ENCODE data around the gene ME1.
"Not testable (repeated sequence)": the region's sequence is repeated elsewhere in the genome, so short reads cannot be mapped to it uniquely, and the experiment has no call there.

ME1 gene

GRCh38 chr6:83459663-83460062, 28.8 kb upstream of the ME1 start:
- no peak for TF ChIP-seq GATA1 (IDR thresholded peaks at IDR 0.05; ENCODE audit: low read depth, low read length)
- no peak for TF ChIP-seq POLR2A (IDR thresholded peaks at IDR 0.05; ENCODE audit: low read length)
- no peak for DNase-seq

- DNase-seq: not testable (repeated sequence)
Observed at GRCh38 chr6:83450015-83450414, 19.2 kb upstream of the ME1 start.

- DNase-seq: not testable (repeated sequence)
Observed at GRCh38 chr6:83444086-83444699, 13.3 kb upstream of the ME1 start.

- DNase-seq: no peak
Observed at GRCh38 chr6:83443516-83443915, 12.7 kb upstream of the ME1 start.

GRCh38 chr6:83442752-83443151, 11.9 kb upstream of the ME1 start:
- TF ChIP-seq POLR2A (IDR thresholded peaks at IDR 0.05; ENCODE audit: low read length): no peak
- no peak for TF ChIP-seq GATA1 (IDR thresholded peaks at IDR 0.05; ENCODE audit: low read depth, low read length)
- no peak for DNase-seq

More at GRCh38 chr6:83443516-83443915, 12.7 kb upstream of the ME1 start:
- TF ChIP-seq GATA1 (IDR thresholded peaks at IDR 0.05; ENCODE audit: low read depth, low read length) (no peak), POLR2A (IDR thresholded peaks at IDR 0.05; ENCODE audit: low read length) (no peak)

- TF ChIP-seq POLR2A (IDR thresholded peaks at IDR 0.05; ENCODE audit: low read length) (no peak), GATA1 (IDR thresholded peaks at IDR 0.05; ENCODE audit: low read depth, low read length) (no peak)
- no peak for DNase-seq
Observed at GRCh38 chr6:83439201-83439600, 8.3 kb upstream of the ME1 start.

- DNase-seq: no peak
- no peak for TF ChIP-seq POLR2A (IDR thresholded peaks at IDR 0.05; ENCODE audit: low read length)
- no peak for TF ChIP-seq GATA1 (IDR thresholded peaks at IDR 0.05; ENCODE audit: low read depth, low read length)
Observed at GRCh38 chr6:83436674-83437073, 5.8 kb upstream of the ME1 start.

- TF ChIP-seq GATA1 (IDR thresholded peaks at IDR 0.05; ENCODE audit: low read depth, low read length) (no peak), POLR2A (IDR thresholded peaks at IDR 0.05; ENCODE audit: low read length) (no peak)
- no peak for DNase-seq
Observed at GRCh38 chr6:83433177-83433576, 2.3 kb upstream of the ME1 start.

- no peak for TF ChIP-seq GATA1 (IDR thresholded peaks at IDR 0.05; ENCODE audit: low read depth, low read length)
- no peak for TF ChIP-seq POLR2A (IDR thresholded peaks at IDR 0.05; ENCODE audit: low read length)
- DNase-seq: no peak
Observed at GRCh38 chr6:83432636-83433035, 1.8 kb upstream of the ME1 start.

- TF ChIP-seq POLR2A (IDR thresholded peaks at IDR 0.05; ENCODE audit: low read length) (no peak), GATA1 (IDR thresholded peaks at IDR 0.05; ENCODE audit: low read depth, low read length) (no peak)
- peak in 1 of 2 experiments; percentile 30 for DNase-seq
Observed at GRCh38 chr6:83431545-83432155, 799 bp upstream of the ME1 start.

GRCh38 chr6:83429857-83430610, 817 bp downstream of the ME1 start:
- no peak for TF ChIP-seq POLR2A (IDR thresholded peaks at IDR 0.05; ENCODE audit: low read length)
- no peak for TF ChIP-seq GATA1 (IDR thresholded peaks at IDR 0.05; ENCODE audit: low read depth, low read length)
- DNase-seq: peak in 1 of 2 experiments; percentile 18

GRCh38 chr6:83429269-83429668, 1.6 kb downstream of the ME1 start:
- TF ChIP-seq GATA1 (IDR thresholded peaks at IDR 0.05; ENCODE audit: low read depth, low read length) (no peak), POLR2A (IDR thresholded peaks at IDR 0.05; ENCODE audit: low read length) (no peak)

GRCh38 chr6:83424392-83425018, 6.3 kb downstream of the ME1 start:
- no peak for DNase-seq
- no peak for TF ChIP-seq GATA1 (IDR thresholded peaks at IDR 0.05; ENCODE audit: low read depth, low read length)
- TF ChIP-seq POLR2A (IDR thresholded peaks at IDR 0.05; ENCODE audit: low read length): no peak

More at GRCh38 chr6:83429269-83429668, 1.6 kb downstream of the ME1 start:
- DNase-seq: no peak

- peak; percentile 20 to 43 for DNase-seq
- TF ChIP-seq POLR2A (IDR thresholded peaks at IDR 0.05; ENCODE audit: low read length) (no peak), GATA1 (IDR thresholded peaks at IDR 0.05; ENCODE audit: low read depth, low read length) (no peak)
Observed at GRCh38 chr6:83417880-83418663, 12.8 kb downstream of the ME1 start.
